ENCODE results near the gene C6orf136.

DNA sequence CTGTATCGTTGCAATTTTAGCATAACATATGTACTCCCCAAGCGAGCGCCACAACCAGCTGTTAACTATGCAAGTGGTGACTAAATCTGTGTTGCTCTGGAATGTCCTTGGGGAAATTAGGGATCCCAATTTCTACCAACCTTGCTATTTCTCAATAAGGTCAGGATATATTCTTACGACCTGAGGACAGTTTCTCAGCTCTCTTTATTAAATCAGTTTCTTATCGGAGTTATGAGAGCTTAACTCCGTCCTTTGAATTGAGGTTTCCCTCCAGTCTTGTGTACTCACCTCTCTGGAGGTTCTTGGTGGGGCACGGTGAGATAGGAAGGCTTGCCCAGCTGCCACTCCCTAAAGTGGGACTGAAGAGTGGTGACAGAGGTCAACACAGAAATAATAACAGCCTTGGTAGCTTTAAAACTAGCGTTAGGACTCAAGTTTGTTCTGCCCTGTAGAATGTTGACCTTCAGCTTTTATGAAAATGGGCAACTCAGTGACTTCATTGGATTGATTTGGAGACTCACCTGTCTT, 28.6 kb upstream of the C6orf136 start:
- TF ChIP-seq, protein P1, sequence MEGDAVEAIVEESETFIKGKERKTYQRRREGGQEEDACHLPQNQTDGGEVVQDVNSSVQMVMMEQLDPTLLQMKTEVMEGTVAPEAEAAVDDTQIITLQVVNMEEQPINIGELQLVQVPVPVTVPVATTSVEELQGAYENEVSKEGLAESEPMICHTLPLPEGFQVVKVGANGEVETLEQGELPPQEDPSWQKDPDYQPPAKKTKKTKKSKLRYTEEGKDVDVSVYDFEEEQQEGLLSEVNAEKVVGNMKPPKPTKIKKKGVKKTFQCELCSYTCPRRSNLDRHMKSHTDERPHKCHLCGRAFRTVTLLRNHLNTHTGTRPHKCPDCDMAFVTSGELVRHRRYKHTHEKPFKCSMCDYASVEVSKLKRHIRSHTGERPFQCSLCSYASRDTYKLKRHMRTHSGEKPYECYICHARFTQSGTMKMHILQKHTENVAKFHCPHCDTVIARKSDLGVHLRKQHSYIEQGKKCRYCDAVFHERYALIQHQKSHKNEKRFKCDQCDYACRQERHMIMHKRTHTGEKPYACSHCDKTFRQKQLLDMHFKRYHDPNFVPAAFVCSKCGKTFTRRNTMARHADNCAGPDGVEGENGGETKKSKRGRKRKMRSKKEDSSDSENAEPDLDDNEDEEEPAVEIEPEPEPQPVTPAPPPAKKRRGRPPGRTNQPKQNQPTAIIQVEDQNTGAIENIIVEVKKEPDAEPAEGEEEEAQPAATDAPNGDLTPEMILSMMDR (conservative IDR thresholded peaks at IDR 0.05; ENCODE audit: low read depth, low read length) = no peak
- no peak for TF ChIP-seq EZH2 (IDR thresholded peaks at IDR 0.05; ENCODE audit: borderline replicate concordance, low read depth, low read length, poor library complexity, severe bottlenecking)
